IMR-90 (cell line): ENCODE measurements around the gene GPR160. TPM values are rescaled to one million over a fixed set of nuclear protein-coding genes. Genes with fewer than 3 reads are reported as not detected.

Source experiments
- ATAC-seq: fragments of 200-7000 bp; cut with Tn5 transposase; 2 replicates; pipeline ENCODE4 v1.9.1; 2020; ENCODE audit warnings: low read depth, mild to moderate bottlenecking, moderate library complexity
- BruUV-seq: library from RNA; stranded (reverse); fragments of 400-500 nt; replicated peaks from 2 replicates; lab custom pipeline; 2021; lab: Mats Ljungman, UMichigan
- CTCF ChIA-PET: fragments of 300-600 bp; formaldehyde crosslinking; extraction: SDS; loops from one replicate; lab custom pipeline; 2021; ENCODE audit warnings: antibody characterized with exemption; lab: Yijun Ruan, JAX
- POLR2A ChIA-PET: fragments of 300-600 bp; sonication (Branson Sonifier 250); formaldehyde crosslinking; loops from one replicate; lab custom pipeline; 2022; ENCODE audit warnings: antibody characterized with exemption; ENCODE audit not compliant: unreplicated experiment; lab: Charles Lee
- DNase-seq: peaks from one replicate; pipeline ENCODE4 v3.0.0; 2013
- H2AFZ ChIP-seq: replicated peaks from 2 replicates; pipeline ENCODE3; 2013; ENCODE audit warnings: low read length, mild to moderate bottlenecking; ENCODE audit not compliant: poor library complexity
- H2AK5ac ChIP-seq: 2 replicates; pipeline ENCODE4 v1.6.1; 2013; ENCODE audit warnings: low read depth, low read length, inconsistent platforms
- H2AK9ac ChIP-seq: replicated peaks from 2 replicates; pipeline ENCODE3; 2013; ENCODE audit warnings: mild to moderate bottlenecking, low read depth, low read length, moderate library complexity; ENCODE audit not compliant: poor library complexity
- H2BK120ac ChIP-seq: 2 replicates; pipeline ENCODE4 v1.6.1; 2013; ENCODE audit warnings: low read depth, low read length, inconsistent platforms
- H2BK15ac ChIP-seq: 3 replicates; pipeline ENCODE4 v1.6.1; 2013; ENCODE audit warnings: low read depth, low read length, inconsistent platforms
- H2BK20ac ChIP-seq: 2 replicates; pipeline ENCODE4 v1.6.1; 2013; ENCODE audit warnings: low read depth, mild to moderate bottlenecking, inconsistent platforms, low read length, moderate library complexity
- H2BK5ac ChIP-seq: 2 replicates; pipeline ENCODE4 v1.6.1; 2013; ENCODE audit warnings: mild to moderate bottlenecking, low read depth, low read length, inconsistent platforms; ENCODE audit not compliant: poor library complexity, severe bottlenecking
- H3K14ac ChIP-seq: replicated peaks from 2 replicates; pipeline ENCODE4 v1.6.1; 2013; ENCODE audit warnings: low read depth, low read length, inconsistent platforms
- H3K18ac ChIP-seq: 2 replicates; pipeline ENCODE4 v1.6.1; 2013; ENCODE audit warnings: low read depth, low read length, control low read depth
- H3K23ac ChIP-seq: 2 replicates; pipeline ENCODE4 v1.6.1; 2013; ENCODE audit warnings: low read depth, low read length, inconsistent platforms
- H3K27ac ChIP-seq: 2 replicates; pipeline ENCODE4 v1.5.1; 2013; ENCODE audit warnings: mild to moderate bottlenecking, control low read depth, low read length; ENCODE audit not compliant: insufficient read depth
- H3K27me3 ChIP-seq: 2 replicates; pipeline ENCODE4 v1.6.1; 2013; ENCODE audit warnings: low read length; ENCODE audit not compliant: control insufficient read depth, insufficient read depth
- H3K36me3 ChIP-seq: 2 replicates; pipeline ENCODE4 v1.6.1; 2013; ENCODE audit warnings: low read length, mixed read lengths; ENCODE audit not compliant: control insufficient read depth, insufficient read depth
- H3K4ac ChIP-seq: 2 replicates; pipeline ENCODE4 v1.6.1; 2013; ENCODE audit warnings: low read depth, low read length, inconsistent platforms
- H3K4me1 ChIP-seq: 2 replicates; pipeline ENCODE4 v1.6.1; 2013; ENCODE audit warnings: low read length, mixed read lengths; ENCODE audit not compliant: control insufficient read depth, insufficient read depth
- H3K4me2 ChIP-seq: 2 replicates; pipeline ENCODE4 v1.6.1; 2013; ENCODE audit warnings: low read depth, mild to moderate bottlenecking, control low read depth, low read length, moderate library complexity
- H3K4me3 ChIP-seq: 2 replicates; pipeline ENCODE4 v1.5.1; 2013; ENCODE audit warnings: low read depth, mild to moderate bottlenecking, control low read depth, low read length, moderate library complexity; ENCODE audit not compliant: insufficient read depth
- H3K56ac ChIP-seq: 2 replicates; pipeline ENCODE4 v1.6.1; 2013; ENCODE audit warnings: low read length, inconsistent platforms; ENCODE audit not compliant: insufficient read depth; ENCODE audit errors: extremely low read depth
- H3K79me1 ChIP-seq, 2 experiments: 2 replicates each; pipeline ENCODE4 v1.6.1; 2013; ENCODE audit warnings: low read length in 2 of 2, inconsistent platforms in 1 of 2, low read depth in 1 of 2
- H3K9ac ChIP-seq: 2 replicates; pipeline ENCODE4 v1.6.1; 2013; ENCODE audit warnings: low read depth, low read length, control low read depth
- H3K9me1 ChIP-seq: 2 replicates; pipeline ENCODE4 v1.6.1; 2013; ENCODE audit warnings: low read length, inconsistent platforms; ENCODE audit not compliant: insufficient read depth
- H3K9me3 ChIP-seq: 2 replicates; pipeline ENCODE4 v1.6.1; 2013; ENCODE audit warnings: low read length; ENCODE audit not compliant: control insufficient read depth, insufficient read depth
- H4K20me1 ChIP-seq: 2 replicates; pipeline ENCODE4 v1.6.1; 2013; ENCODE audit warnings: low read length, inconsistent platforms; ENCODE audit not compliant: insufficient read depth
- H4K5ac ChIP-seq: 2 replicates; pipeline ENCODE4 v1.6.1; 2013; ENCODE audit warnings: mild to moderate bottlenecking, low read depth, low read length, control low read depth
- H4K8ac ChIP-seq, 2 experiments: 2 replicates each; pipeline ENCODE4 v1.6.1; 2013; ENCODE audit warnings: low read depth in 2 of 2, low read length in 2 of 2, control low read depth in 1 of 2, inconsistent platforms in 1 of 2
- H4K91ac ChIP-seq: 2 replicates; pipeline ENCODE4 v1.6.1; 2013; ENCODE audit warnings: low read depth, low read length, inconsistent platforms; ENCODE audit not compliant: insufficient read depth
- BHLHE40 ChIP-seq: fragments of 150-350 bp; IDR thresholded peaks from 2 replicates; pipeline ENCODE4 v1.6.1; 2016; ENCODE audit warnings: mild to moderate bottlenecking, low read depth, low read length
- CEBPB ChIP-seq: IDR thresholded peaks from 2 replicates; pipeline ENCODE4 v1.6.1; 2012; ENCODE audit warnings: low read depth, low read length, improper control_type of control experiment
- CHD1 ChIP-seq: IDR thresholded peaks from 2 replicates; pipeline ENCODE4 v1.6.1; 2012; ENCODE audit warnings: low read depth, low read length, improper control_type of control experiment
- ELK1 ChIP-seq: fragments of 150-350 bp; IDR thresholded peaks from 2 replicates; pipeline ENCODE4 v1.6.1; 2016; ENCODE audit warnings: low read depth, mild to moderate bottlenecking, low read length, moderate library complexity, borderline replicate concordance
- FOS ChIP-seq: fragments of 150-350 bp; IDR thresholded peaks from 2 replicates; pipeline ENCODE4 v1.6.1; 2016; ENCODE audit warnings: low read depth, low read length
- MAFK ChIP-seq: IDR thresholded peaks from 2 replicates; pipeline ENCODE4 v1.6.1; 2012; ENCODE audit warnings: low read depth, low read length, improper control_type of control experiment
- MAZ ChIP-seq: IDR thresholded peaks from 2 replicates; pipeline ENCODE4 v1.6.1; 2012; ENCODE audit warnings: low read depth, mild to moderate bottlenecking, low read length, improper control_type of control experiment, moderate library complexity, borderline replicate concordance
- MXI1 ChIP-seq: IDR thresholded peaks from 2 replicates; pipeline ENCODE4 v1.6.1; 2012; ENCODE audit warnings: low read depth, mild to moderate bottlenecking, low read length, moderate library complexity, borderline replicate concordance
- NFE2L2 ChIP-seq: fragments of 150-350 bp; IDR thresholded peaks from 2 replicates; pipeline ENCODE4 v1.6.1; 2016; ENCODE audit warnings: low read depth, mild to moderate bottlenecking, low read length
- POLR2A ChIP-seq: IDR thresholded peaks from 2 replicates; pipeline ENCODE4 v1.6.1; 2012; ENCODE audit warnings: mild to moderate bottlenecking, low read depth, low read length
- RAD21 ChIP-seq: IDR thresholded peaks from 2 replicates; pipeline ENCODE4 v1.6.1; 2012; ENCODE audit warnings: low read length, improper control_type of control experiment
- RCOR1 ChIP-seq: IDR thresholded peaks from 2 replicates; pipeline ENCODE4 v1.6.1; 2012; ENCODE audit warnings: mild to moderate bottlenecking, low read length, improper control_type of control experiment; ENCODE audit not compliant: insufficient replicate concordance
- RFX5 ChIP-seq: IDR thresholded peaks from 2 replicates; pipeline ENCODE4 v1.8.0; 2012; ENCODE audit warnings: low read depth, mild to moderate bottlenecking, low read length, moderate library complexity
- SMC3 ChIP-seq: fragments of 150-350 bp; IDR thresholded peaks from 2 replicates; pipeline ENCODE4 v1.6.1; 2016; ENCODE audit warnings: low read depth, mild to moderate bottlenecking, antibody characterized with exemption, low read length, moderate library complexity
- WGBS, 2 experiments: methylation state at CpG; one replicate each; pipeline versions ENCODE4 v1.1.5 to v1.1.7; 2013; ENCODE audit warnings: missing lambda C conversion rate in 2 of 2; ENCODE audit not compliant: insufficient read length in 1 of 2; ENCODE audit errors: extremely low coverage in 2 of 2; 5-methylcytosine and 5-hydroxymethylcytosine counted together
- dilution Hi-C: fragments of 300-500 bp; cut with HindIII; formaldehyde crosslinking; loops from one replicate; pipeline ENCODE4 v1.14.3; 2018; ENCODE audit warnings: low sequenced_read_pairs; ENCODE audit not compliant: unreplicated experiment
- in situ Hi-C: fragments of 300-500 bp; cut with MboI; formaldehyde crosslinking; loops from 3 replicates; pipeline ENCODE4 v1.14.3; 2019; ENCODE audit warnings: low sequenced_read_pairs, inconsistent platforms, mixed read lengths
- intact Hi-C: fragments of 100-400 bp; cut with micrococcal nuclease; formaldehyde crosslinking; loops from 2 replicates; pipeline ENCODE4 v1.10.0; 2022
- polyA plus RNA-seq, 3 experiments: library from polyadenylated mRNA; depleted of rRNA; stranded (reverse); fragments of >200 nt; gene quantifications; 2 replicates each; pipeline ENCODE4 v1.2.3, GENCODE V29; 2012; ENCODE audit warnings: low replicate concordance in 1 of 3
- total RNA-seq: library from RNA; depleted of rRNA; stranded (reverse); fragments of >200 nt; gene quantifications from 2 replicates; pipeline ENCODE4 v1.2.3, GENCODE V29; 2012
- TF ChIP-seq, protein P1 (sequence below): conservative IDR thresholded peaks from 2 replicates; pipeline ENCODE4 v1.5.1; 2012; ENCODE audit warnings: mild to moderate bottlenecking, low read depth, low read length, improper control_type of control experiment
- TF ChIP-seq, protein P2 (sequence below): fragments of 150-350 bp; IDR thresholded peaks from 2 replicates; pipeline ENCODE4 v1.6.1; 2017; ENCODE audit warnings: mild to moderate bottlenecking, antibody characterized with exemption, low read length, low read depth

The GPR160 gene
- total and polyA plus RNA-seq, 2 of the 4 experiments (the other 2 are of a cell fraction), result 0.09 to 0.18 TPM

DNA sequence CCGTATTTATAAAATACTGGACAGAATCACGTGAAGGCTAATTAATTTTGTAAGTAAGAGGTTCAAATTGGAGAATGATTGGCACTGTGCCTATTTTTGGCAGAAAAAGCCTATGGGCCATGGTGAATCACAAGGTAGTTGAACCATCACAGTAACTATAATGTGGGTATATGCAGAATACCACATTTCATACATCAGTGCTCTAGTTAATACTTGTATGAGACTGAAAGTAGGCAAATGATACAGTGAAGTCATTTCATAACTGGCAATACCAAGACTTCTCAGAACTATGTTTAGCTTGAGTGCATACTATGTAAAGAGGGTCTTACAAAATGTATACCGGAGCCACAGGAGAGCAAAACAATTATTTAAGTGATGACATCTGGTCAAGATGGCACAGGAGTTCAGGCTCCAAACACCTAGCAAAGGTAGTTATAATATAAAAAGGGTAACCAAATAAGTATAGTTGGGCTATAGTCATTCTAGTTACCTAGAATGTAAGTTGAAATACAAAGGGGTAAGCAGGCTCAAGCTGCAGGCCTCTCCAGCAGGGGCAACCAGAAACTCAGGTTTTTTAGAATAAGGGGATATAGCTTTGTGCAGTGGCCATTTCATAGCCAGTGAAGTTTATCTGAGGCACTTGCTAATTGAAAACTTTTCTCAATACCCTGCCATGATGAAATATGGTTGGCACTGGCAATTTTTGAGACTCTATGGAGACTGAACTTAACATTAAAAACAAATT is 19.1 kb downstream of the GPR160 start:
- CTCF ChIA-PET, result no interaction called here
- no peaks in the 10 kb centered on the region for H3K27me3 ChIP-seq

More for the DNA sequence above, 19.1 kb downstream of the GPR160 start:
- no peak overlapping the region for H2BK20ac ChIP-seq
- no peaks in the 10 kb centered on the region for H3K9me3 ChIP-seq
- DNase-seq, result no peak
- no peaks in the 10 kb centered on the region for H3K9me1 ChIP-seq
- WGBS, 2 experiments, result no CpG with 5 or more reads among the region's 3 CpGs
- no peak overlapping the region for H2AK5ac ChIP-seq
- no peak overlapping the region for H3K27ac ChIP-seq
- H2BK120ac ChIP-seq, result no peak overlapping the region
- H3K14ac ChIP-seq, result no peak overlapping the region
- no peak overlapping the region for H3K56ac ChIP-seq
- no peak overlapping the region for H3K23ac ChIP-seq
- H3K9ac ChIP-seq, result no peak overlapping the region
- TF ChIP-seq FOS (no peak), CEBPB (no peak), MAZ (no peak), ELK1 (no peak), BHLHE40 (no peak), RCOR1 (no peak), POLR2A (no peak), CHD1 (no peak), RFX5 (no peak), MAFK (no peak), RAD21 (no peak), MXI1 (no peak), NFE2L2 (no peak), SMC3 (no peak)
- TF ChIP-seq, protein P1, sequence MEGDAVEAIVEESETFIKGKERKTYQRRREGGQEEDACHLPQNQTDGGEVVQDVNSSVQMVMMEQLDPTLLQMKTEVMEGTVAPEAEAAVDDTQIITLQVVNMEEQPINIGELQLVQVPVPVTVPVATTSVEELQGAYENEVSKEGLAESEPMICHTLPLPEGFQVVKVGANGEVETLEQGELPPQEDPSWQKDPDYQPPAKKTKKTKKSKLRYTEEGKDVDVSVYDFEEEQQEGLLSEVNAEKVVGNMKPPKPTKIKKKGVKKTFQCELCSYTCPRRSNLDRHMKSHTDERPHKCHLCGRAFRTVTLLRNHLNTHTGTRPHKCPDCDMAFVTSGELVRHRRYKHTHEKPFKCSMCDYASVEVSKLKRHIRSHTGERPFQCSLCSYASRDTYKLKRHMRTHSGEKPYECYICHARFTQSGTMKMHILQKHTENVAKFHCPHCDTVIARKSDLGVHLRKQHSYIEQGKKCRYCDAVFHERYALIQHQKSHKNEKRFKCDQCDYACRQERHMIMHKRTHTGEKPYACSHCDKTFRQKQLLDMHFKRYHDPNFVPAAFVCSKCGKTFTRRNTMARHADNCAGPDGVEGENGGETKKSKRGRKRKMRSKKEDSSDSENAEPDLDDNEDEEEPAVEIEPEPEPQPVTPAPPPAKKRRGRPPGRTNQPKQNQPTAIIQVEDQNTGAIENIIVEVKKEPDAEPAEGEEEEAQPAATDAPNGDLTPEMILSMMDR, result no peak
- TF ChIP-seq, protein P2, sequence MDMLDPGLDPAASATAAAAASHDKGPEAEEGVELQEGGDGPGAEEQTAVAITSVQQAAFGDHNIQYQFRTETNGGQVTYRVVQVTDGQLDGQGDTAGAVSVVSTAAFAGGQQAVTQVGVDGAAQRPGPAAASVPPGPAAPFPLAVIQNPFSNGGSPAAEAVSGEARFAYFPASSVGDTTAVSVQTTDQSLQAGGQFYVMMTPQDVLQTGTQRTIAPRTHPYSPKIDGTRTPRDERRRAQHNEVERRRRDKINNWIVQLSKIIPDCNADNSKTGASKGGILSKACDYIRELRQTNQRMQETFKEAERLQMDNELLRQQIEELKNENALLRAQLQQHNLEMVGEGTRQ, result no peak
- no peaks in the 10 kb centered on the region for H3K4me1 ChIP-seq
- H4K20me1 ChIP-seq, result no peaks in the 10 kb centered on the region
- H2BK15ac ChIP-seq, result no peak overlapping the region
- H4K5ac ChIP-seq, result no peak overlapping the region
- BruUV-seq, result no TSS peak
- H3K4me3 ChIP-seq, result no peak overlapping the region
- no peak overlapping the region for H2BK5ac ChIP-seq
- POLR2A ChIA-PET, result no interaction called here
- in situ Hi-C loops, result loop anchor here (10.0 kb wide), 1 partner anchor 192 kb away; the partner anchor contains the start of gene LRRC31
- H4K8ac ChIP-seq, result no peak overlapping the region
- intact Hi-C loops, result no loop called here
- no peaks in the 10 kb centered on the region for H3K36me3 ChIP-seq
- no peaks in the 10 kb centered on the region for H3K79me1 ChIP-seq
- H2AFZ ChIP-seq, result no peak overlapping the region
- ATAC-seq, result no peak
- dilution Hi-C loops, result no loop called here
- H4K91ac ChIP-seq, result no peak overlapping the region
- no peak overlapping the region for H3K4me2 ChIP-seq
- H2AK9ac ChIP-seq, result no peak overlapping the region
- H3K18ac ChIP-seq, result no peak overlapping the region
- no peak overlapping the region for H3K4ac ChIP-seq
